Activated CD4-positive, CD25-positive, alpha-beta regulatory T cell treated with anti-CD3 and anti-CD28 coated beads, Interleukin-2, amount 50 U/mL, for 24 hours (primary cell): ENCODE results near the gene SBNO1.
"Not testable (repeated sequence)": the region's sequence is repeated elsewhere in the genome, so short reads cannot be mapped to it uniquely, and the experiment has no call there.

Experiments used
- ATAC-seq, 2 donors: fragments of 150-1000 bp; cut with Tn5 transposase; one replicate each; pipeline ENCODE4 v1.10.0; 2021; ENCODE audit warnings: mild to moderate bottlenecking in 1 of 2, moderate library complexity in 1 of 2

The SBNO1 gene

GRCh38 chr12:123388177-123388950 lies 23.7 kb upstream of the SBNO1 start:
- peak; percentile 54 to 59 for ATAC-seq

DNA sequence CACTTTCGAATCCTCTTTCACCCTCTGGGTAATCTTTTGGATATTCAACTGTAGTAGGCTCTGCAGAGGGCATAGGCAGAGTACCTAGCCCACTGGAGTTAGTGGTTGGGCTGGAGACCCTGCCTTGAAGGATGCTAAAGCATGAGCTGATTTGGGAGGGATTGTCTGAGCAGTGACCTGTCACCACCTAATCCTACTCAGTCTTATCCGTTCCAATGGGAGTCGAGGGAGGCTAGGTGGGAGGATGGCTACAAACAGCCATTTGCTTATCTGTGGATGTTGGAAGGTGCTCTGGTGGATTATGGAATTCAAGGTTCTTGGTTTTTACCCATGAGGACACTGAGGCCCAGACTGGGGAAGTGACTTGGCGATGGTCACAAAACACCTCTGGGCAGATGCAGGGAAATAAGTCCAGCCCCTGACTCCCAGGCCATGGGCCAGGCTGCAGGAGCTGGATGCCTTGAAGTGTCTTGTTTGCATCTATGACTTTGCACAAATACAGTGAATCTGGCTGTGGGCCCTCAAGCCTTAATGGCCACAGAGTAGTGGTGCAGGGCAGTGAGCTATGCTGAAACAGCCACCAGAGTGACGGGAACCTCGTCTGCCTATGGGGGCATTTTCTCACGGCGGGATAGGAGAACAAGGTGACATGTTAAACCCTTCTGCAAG lies 23.0 kb upstream of the SBNO1 start:
- ATAC-seq: no peak

DNA sequence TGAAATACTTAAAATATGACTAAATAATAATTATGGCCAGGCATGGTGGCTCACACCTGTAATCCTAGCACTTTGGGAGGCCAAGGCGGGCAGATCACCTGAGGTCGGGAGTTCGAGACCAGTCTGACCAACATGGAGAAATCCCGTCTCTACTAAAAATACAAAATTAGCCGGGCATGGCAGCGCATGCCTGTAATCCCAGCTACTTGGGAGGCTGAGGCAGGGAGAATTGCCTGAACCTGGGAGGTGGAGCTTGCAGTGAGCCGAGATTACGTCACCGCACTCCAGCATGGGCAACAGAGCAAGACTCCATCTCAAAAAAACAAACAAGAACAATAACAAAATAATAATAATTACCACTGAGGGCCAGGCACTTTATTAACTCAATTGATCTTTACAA lies 20.9 kb upstream of the SBNO1 start:
- not testable (repeated sequence) for ATAC-seq

- no peak for ATAC-seq
Measured at GRCh38 chr12:123384994-123385376, 20.3 kb upstream of the SBNO1 start.

DNA sequence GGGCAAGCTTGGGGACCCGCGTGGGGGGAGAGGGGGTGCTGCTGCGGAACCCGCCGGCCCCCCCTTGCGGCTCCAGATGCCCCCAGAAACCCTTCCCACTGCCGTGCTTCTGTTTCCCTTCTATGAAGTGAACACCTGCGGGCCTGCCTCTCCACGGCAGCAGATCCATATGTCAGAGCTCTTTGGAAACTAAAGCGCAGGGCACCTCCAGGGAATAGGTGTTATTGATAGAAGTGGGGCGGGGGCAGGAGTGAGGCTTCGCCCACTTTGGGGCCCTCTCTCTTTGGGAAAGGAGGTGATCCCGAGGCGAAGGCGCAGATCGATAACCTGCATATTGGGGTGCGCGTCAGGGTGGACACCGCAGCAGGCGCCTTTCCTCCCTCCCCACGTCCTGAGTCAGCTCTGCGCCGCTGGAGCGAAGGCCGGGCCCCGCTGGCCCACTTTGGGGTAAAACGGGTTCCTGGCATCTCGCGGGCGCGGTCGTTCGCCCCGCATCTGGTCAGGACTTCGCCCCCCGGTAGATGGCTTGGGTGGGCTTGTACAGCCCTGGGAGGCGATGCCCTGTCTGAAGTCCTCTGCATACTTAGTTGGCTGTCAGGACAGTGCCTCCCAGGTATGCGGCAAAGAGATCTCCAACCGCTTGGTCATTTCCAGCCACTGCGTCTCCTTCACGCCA lies 19.8 kb upstream of the SBNO1 start:
- no peak for ATAC-seq

- ATAC-seq: no peak
Measured at GRCh38 chr12:123382684-123383083, 18.0 kb upstream of the SBNO1 start.

- ATAC-seq: no peak
Measured at GRCh38 chr12:123379391-123379790, 14.7 kb upstream of the SBNO1 start.

DNA sequence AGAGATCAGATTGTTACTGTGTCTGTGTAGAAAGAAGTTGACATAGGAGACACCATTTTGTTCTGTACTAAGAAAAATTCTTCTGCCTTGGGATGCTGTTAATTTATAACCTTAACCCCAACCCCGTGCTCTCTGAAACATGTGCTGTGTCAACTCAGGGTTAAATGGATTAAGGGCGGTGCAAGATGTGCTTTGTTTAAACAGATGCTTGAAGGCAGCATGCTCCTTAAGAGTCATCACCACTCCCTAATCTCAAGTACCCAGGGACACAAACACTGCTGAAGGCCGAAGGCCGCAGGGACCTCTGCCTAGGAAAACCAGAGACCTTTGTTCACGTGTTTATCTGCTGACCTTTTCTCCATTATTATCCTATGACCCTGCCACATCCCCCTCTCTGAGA lies 7.8 kb upstream of the SBNO1 start:
- ATAC-seq: not testable (repeated sequence)

GRCh38 chr12:123371667-123372368 lies 7.2 kb upstream of the SBNO1 start:
- ATAC-seq: not testable (repeated sequence)

GRCh38 chr12:123369229-123369628 lies 4.6 kb upstream of the SBNO1 start:
- ATAC-seq: no peak

GRCh38 chr12:123368431-123368830 lies 3.8 kb upstream of the SBNO1 start:
- not testable (repeated sequence) for ATAC-seq

DNA sequence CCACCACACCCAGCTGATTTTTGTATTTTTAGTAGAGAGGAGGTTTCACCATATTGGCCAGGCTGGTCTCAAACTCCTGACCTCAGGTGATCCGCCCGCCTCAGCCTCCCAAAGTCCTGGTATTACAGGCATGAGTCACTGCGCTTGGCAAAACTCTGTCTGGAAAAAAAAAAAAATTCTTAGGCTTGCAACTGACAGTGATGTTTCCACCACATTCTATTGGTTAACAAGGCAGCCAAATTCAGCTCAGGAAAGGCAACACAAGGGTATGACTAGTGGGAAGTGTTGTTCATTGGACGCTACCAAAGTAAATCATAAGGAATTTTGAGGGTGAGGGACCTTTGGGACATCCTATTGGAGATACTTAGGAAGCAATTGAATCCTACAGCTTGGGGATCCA lies 2.9 kb upstream of the SBNO1 start:
- ATAC-seq: no peak

DNA sequence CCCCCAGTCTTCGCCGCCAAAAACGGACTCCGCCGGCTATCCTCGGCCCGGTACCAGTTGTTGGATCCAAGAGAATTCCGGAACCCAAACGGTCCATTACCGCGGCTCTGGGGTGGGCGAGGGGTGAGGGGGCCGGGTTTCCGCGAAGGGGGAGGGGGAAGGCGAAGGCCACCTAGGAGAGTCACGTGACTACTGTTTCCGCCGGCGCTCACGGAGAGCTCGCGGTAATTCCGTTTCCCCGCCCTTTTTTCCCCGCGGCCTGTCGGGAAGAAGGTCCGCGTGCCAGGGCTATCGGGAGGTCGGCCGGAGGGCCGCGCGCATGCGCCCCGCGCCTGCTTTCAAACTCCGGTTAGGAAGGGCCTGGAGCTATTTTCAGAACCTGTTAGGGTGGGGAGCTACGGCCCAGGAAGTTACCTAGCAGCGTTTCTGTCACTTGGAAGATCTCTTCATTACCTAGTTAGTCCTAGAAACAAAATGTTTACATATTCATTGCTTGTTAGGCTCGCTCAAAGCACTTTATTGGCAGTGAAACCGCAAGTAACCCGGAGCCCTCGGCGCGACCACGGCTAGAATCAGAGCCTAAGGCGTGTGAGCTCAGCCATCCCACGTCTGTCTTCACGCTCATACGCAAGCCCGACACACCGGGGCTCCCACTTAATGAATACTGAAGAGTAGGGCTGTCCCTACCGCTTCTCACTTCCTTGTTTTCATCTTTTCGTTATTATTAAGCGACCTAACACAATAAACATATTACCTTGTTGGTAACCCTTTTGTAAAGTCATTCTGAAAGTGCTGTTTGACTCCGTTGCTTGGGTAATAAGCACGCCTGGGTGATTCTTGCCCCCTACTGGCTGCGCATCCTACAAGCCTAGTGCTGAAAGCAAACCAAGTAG lies 624 bp upstream of the SBNO1 start:
- ATAC-seq: peak; percentile 78 to 81

DNA sequence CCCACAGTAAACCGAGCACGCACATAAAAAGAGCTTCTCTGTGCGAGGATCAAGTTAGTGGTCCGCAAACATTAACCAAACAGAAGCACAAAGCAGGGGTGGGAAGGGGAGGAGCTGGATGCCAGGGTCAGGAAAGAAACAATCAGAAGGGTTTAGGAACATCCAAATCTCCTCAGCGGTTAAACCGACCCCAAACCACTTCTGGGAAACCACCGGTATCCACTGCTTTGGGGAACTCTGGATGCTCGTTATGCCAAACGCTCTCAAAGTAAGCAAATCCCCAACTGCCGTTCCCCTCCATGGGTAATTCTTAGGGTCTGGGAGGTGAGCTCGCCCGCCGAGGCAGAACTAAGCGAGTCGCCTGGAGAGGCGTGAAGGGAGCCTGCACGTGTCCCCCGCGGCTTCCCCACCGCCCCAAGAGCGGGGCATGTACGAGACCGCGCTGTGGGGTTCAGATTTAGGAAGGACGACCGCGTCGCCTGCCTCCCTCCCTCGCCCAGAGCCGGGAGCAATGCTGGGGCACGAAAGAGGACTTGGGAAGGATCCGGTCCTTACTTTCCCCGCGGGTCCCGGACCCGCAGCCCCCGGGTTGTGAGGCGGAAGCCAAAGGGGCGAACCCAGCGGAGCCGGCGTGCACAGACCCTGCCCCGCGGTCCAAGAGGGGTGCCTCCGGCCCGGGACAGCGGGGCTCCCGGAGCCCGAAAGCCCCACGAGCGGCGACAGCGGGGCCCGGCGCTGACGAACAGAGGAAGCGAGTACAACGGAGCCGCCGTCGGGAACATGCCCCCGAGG lies 711 bp downstream of the SBNO1 start:
- peak in 1 of 2 donors; percentile 0 for ATAC-seq

- ATAC-seq: no peak
Measured at GRCh38 chr12:123363390-123363739, 1.3 kb downstream of the SBNO1 start.

DNA sequence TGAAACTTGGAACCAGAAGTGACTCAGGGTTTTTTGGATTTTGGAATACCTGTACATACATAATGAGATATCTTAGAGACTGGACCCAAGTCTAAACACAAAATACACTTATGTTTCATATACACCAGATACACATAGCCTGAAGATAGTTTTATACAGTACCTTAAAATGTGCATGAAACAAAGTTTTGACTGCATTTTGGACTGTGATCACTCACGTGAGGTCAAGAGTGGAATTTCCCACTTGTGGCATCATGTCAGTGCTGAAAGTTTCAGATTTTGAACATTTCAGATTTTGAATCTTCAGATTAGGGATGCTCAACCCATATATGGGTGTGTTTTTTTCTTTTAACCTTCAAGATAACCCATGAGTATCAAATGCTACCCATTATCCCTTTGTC lies 6.6 kb downstream of the SBNO1 start:
- peak in 1 of 2 donors; percentile 60 for ATAC-seq

GRCh38 chr12:123356159-123356670 lies 8.4 kb downstream of the SBNO1 start:
- ATAC-seq: no peak

DNA sequence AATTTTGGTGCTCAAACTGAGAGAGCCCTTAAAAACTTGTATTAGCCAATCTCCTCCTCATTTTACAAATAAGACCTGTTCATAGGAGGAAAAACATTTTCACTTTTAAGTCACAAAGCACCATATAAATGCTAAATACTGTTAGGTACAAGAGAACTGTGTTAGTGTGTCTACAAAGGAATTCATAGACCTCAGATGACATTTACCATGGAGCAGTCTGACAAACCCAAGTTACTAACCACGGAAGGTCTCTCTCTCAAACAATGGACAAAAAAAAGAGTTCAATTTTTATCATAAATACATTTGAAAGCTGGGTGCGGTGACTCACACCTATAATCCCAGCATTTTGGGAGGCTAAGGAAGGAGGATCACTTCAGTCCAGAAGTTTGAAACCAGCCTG lies 10.0 kb downstream of the SBNO1 start:
- no peak for ATAC-seq

DNA sequence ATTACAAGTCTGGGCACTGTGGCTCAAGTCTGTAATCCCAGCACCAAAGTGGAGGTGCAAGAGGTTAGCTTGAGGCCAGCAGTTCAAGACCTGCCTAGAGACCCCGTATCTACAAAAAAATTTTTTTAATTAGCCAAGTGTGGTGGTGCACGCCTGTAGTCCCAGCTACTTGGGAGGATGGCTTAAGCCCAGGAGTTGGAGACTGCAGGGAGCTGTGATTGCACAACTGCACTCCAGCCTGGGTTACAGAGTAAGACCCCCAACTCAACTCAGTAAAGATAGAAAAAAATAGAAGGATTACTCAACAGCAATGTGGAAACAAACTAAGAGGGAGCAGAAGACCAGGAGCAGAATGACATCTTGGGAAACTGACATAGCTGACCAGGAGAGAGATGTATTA lies 13.3 kb downstream of the SBNO1 start:
- no peak for ATAC-seq

GRCh38 chr12:123346946-123347345 lies 17.7 kb downstream of the SBNO1 start:
- no peak for ATAC-seq

DNA sequence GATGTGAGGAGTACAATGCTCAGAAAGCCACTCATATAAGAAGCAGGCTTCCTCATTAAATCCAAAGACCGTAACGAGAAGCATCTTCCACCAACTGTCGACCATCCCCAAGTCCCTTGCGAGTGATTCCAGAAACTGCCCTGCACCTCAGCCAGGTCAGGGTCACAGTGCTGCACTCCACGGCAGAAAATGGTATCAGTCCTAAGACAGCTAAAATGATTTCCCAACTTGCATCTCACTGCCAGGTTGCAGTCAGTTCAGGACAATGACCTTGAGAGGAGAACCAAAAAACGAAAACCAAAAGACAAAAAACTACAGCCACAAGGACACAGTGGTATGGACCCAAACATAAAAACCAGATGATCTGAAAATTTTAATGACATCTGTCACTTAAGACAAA lies 20.6 kb downstream of the SBNO1 start:
- ATAC-seq: no peak
